ENCODE results near the gene PHC1. TPM values are rescaled to one million over a fixed set of nuclear protein-coding genes. Genes with fewer than 3 reads are reported as not detected.

PHC1 gene
- total RNA-seq, 3 donors from 2014 or later, result 7.5 to 49.3 (median 11.2) TPM

DNA sequence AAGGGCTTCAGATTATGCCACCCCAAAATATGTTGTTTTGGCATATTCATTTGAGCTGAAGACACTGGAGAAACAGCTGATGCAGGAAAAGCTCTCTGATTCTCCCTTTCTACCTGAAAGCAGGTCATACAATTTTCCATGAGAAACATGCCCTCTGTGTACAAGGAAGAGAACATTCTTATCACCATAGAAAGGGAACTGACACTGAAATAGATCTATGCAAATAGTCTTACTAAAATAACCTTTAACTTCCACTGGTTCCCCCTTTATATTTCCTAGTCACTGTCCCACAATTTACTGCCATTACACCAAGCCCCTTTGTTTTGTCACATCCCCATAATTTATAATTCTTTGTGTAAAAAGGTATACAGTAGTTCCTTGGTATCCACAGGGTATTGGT is 9.6 kb upstream of the PHC1 start:
- Histone ChIP-seq H3K36me3 (ENCODE audit: low read depth) (no peaks in the 10 kb centered on the region), H3K4me1 (ENCODE audit: low read depth) (no peaks in the 10 kb centered on the region), H3K4me3 (no peak overlapping the region), H3K9me3 (no peaks in the 10 kb centered on the region)
- ATAC-seq (no peak), DNase-seq (no peak)
- intact Hi-C loops (cut with DNase I, micrococcal nuclease), result no loop called here
- TF ChIP-seq, protein P1, sequence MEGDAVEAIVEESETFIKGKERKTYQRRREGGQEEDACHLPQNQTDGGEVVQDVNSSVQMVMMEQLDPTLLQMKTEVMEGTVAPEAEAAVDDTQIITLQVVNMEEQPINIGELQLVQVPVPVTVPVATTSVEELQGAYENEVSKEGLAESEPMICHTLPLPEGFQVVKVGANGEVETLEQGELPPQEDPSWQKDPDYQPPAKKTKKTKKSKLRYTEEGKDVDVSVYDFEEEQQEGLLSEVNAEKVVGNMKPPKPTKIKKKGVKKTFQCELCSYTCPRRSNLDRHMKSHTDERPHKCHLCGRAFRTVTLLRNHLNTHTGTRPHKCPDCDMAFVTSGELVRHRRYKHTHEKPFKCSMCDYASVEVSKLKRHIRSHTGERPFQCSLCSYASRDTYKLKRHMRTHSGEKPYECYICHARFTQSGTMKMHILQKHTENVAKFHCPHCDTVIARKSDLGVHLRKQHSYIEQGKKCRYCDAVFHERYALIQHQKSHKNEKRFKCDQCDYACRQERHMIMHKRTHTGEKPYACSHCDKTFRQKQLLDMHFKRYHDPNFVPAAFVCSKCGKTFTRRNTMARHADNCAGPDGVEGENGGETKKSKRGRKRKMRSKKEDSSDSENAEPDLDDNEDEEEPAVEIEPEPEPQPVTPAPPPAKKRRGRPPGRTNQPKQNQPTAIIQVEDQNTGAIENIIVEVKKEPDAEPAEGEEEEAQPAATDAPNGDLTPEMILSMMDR (IDR thresholded peaks at IDR 0.05), result no peak

GRCh38 chr12:8905546-8905945 is 8.8 kb upstream of the PHC1 start:
- ATAC-seq (no peak), DNase-seq (no peak)
- Histone ChIP-seq H3K4me3 (no peak overlapping the region), H3K36me3 (ENCODE audit: low read depth) (no peaks in the 10 kb centered on the region), H3K9me3 (no peaks in the 10 kb centered on the region), H3K4me1 (ENCODE audit: low read depth) (no peaks in the 10 kb centered on the region)
- intact Hi-C loops (cut with DNase I, micrococcal nuclease), result no loop called here
- TF ChIP-seq, protein P1 (IDR thresholded peaks at IDR 0.05), result no peak

DNA sequence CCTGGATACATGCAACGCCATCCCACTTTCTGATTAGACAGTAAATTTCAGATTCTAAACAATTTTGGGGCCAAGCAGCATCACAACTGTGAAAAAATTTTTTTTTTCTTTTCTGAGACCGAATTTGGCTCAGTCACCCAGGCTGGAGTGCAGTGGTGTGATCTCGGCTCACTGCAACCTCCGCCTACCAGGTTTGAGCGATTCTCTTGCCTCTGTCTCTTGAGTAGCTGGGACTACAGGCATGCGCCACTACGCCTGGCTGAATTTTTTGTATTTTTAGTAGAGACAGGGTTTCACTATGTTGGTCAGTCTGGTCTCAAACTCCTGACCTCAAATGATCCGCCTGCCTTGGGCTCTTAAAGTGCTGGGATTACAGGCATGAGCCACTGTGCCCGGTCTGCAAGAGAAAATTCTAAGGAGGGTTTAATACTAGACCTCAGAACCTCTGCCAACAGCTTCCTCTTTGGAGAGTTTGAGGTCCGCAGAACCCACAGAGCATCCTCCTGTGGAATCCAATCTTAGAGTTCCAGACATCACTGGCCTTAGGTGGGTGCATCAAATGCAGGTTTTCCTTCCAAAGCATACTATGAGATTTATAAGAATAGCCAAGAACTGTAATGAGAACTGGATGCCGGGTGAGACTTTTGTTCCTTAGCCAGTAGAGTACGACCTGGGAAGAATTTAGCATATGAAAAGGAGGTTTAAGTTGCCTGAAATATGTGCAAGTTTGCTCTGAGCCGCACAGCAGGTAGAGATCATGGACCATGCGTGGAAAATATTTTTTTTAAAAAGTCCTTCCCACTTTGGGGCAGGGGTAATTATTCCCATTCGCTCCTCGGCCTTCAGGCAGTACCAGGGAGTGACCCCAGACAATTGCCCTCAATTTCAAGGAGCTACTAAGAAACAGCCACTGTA is 7.8 kb upstream of the PHC1 start:
- H3K4me3 ChIP-seq, result no peak overlapping the region
- TF ChIP-seq, protein P1 (IDR thresholded peaks at IDR 0.05), result no peak
- no peaks in the 10 kb centered on the region for H3K9me3 ChIP-seq
- ATAC-seq, result no peak
- no peaks in the 10 kb centered on the region for H3K4me1 ChIP-seq (ENCODE audit: low read depth)
- no peaks in the 10 kb centered on the region for H3K36me3 ChIP-seq (ENCODE audit: low read depth)
- no peak for DNase-seq
- intact Hi-C loops (cut with DNase I, micrococcal nuclease), result no loop called here

DNA sequence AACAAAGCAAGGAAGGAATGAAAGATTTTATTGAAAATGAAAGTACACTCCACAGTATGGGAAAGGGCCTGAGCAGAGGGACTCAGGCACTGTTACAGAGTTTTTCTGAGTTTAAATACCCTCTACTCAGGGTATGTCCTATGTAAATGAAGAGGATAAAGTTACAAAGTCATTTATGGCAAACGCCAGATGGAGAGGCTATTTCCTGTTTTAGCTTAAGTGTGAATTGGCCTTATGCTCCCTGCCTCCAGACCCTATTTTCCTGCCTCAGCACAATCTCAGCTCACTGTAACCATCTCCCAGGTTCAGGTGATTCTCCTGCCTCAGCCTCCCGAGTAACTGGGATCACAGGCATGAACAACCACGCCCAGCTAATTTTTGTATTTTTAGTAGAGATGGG is 6.8 kb upstream of the PHC1 start:
- intact Hi-C loops (cut with DNase I, micrococcal nuclease), result no loop called here
- H3K4me1 ChIP-seq (ENCODE audit: low read depth), result no peaks in the 10 kb centered on the region
- no peaks in the 10 kb centered on the region for H3K9me3 ChIP-seq
- ATAC-seq (no peak), DNase-seq (no peak)
- TF ChIP-seq, protein P1 (IDR thresholded peaks at IDR 0.05), result no peak
- no peak overlapping the region for H3K4me3 ChIP-seq
- H3K36me3 ChIP-seq (ENCODE audit: low read depth), result no peaks in the 10 kb centered on the region

GRCh38 chr12:8909752-8910151 is 4.6 kb upstream of the PHC1 start:
- no peak for DNase-seq
- intact Hi-C loops (cut with DNase I, micrococcal nuclease), result no loop called here
- H3K4me3 ChIP-seq, result no peak overlapping the region
- no peaks in the 10 kb centered on the region for H3K36me3 ChIP-seq (ENCODE audit: low read depth)
- TF ChIP-seq, protein P1 (IDR thresholded peaks at IDR 0.05), result no peak
- H3K4me1 ChIP-seq (ENCODE audit: low read depth), result no peaks in the 10 kb centered on the region
- no peak for ATAC-seq
- no peaks in the 10 kb centered on the region for H3K9me3 ChIP-seq

All from mucosa of descending colon (tissue), 3 donors.